IMR-90 (cell line): ENCODE data around the gene OLFML1. TPM values are rescaled to one million over a fixed set of nuclear protein-coding genes. Genes with fewer than 3 reads are reported as not detected.

Experiments
- ATAC-seq: fragments of 200-7000 bp; cut with Tn5 transposase; 2 replicates; pipeline ENCODE4 v1.9.1; 2020; ENCODE audit warnings: low read depth, mild to moderate bottlenecking, moderate library complexity
- BruUV-seq: library from RNA; stranded (reverse); fragments of 400-500 nt; replicated peaks from 2 replicates; lab custom pipeline; 2021; lab: Mats Ljungman, UMichigan
- CTCF ChIA-PET: fragments of 300-600 bp; formaldehyde crosslinking; extraction: SDS; loops from one replicate; lab custom pipeline; 2021; ENCODE audit warnings: antibody characterized with exemption; lab: Yijun Ruan, JAX
- POLR2A ChIA-PET: fragments of 300-600 bp; sonication (Branson Sonifier 250); formaldehyde crosslinking; loops from one replicate; lab custom pipeline; 2022; ENCODE audit warnings: antibody characterized with exemption; ENCODE audit not compliant: unreplicated experiment; lab: Charles Lee
- DNase-seq: peaks from one replicate; pipeline ENCODE4 v3.0.0; 2013
- H2AFZ ChIP-seq: replicated peaks from 2 replicates; pipeline ENCODE3; 2013; ENCODE audit warnings: low read length, mild to moderate bottlenecking; ENCODE audit not compliant: poor library complexity
- H2AK5ac ChIP-seq: 2 replicates; pipeline ENCODE4 v1.6.1; 2013; ENCODE audit warnings: low read depth, low read length, inconsistent platforms
- H2AK9ac ChIP-seq: replicated peaks from 2 replicates; pipeline ENCODE3; 2013; ENCODE audit warnings: mild to moderate bottlenecking, low read depth, low read length, moderate library complexity; ENCODE audit not compliant: poor library complexity
- H2BK120ac ChIP-seq: 2 replicates; pipeline ENCODE4 v1.6.1; 2013; ENCODE audit warnings: low read depth, low read length, inconsistent platforms
- H2BK15ac ChIP-seq: 3 replicates; pipeline ENCODE4 v1.6.1; 2013; ENCODE audit warnings: low read depth, low read length, inconsistent platforms
- H2BK20ac ChIP-seq: 2 replicates; pipeline ENCODE4 v1.6.1; 2013; ENCODE audit warnings: low read depth, mild to moderate bottlenecking, inconsistent platforms, low read length, moderate library complexity
- H2BK5ac ChIP-seq: 2 replicates; pipeline ENCODE4 v1.6.1; 2013; ENCODE audit warnings: mild to moderate bottlenecking, low read depth, low read length, inconsistent platforms; ENCODE audit not compliant: poor library complexity, severe bottlenecking
- H3K14ac ChIP-seq: replicated peaks from 2 replicates; pipeline ENCODE4 v1.6.1; 2013; ENCODE audit warnings: low read depth, low read length, inconsistent platforms
- H3K18ac ChIP-seq: 2 replicates; pipeline ENCODE4 v1.6.1; 2013; ENCODE audit warnings: low read depth, low read length, control low read depth
- H3K23ac ChIP-seq: 2 replicates; pipeline ENCODE4 v1.6.1; 2013; ENCODE audit warnings: low read depth, low read length, inconsistent platforms
- H3K27ac ChIP-seq: 2 replicates; pipeline ENCODE4 v1.5.1; 2013; ENCODE audit warnings: mild to moderate bottlenecking, control low read depth, low read length; ENCODE audit not compliant: insufficient read depth
- H3K27me3 ChIP-seq: 2 replicates; pipeline ENCODE4 v1.6.1; 2013; ENCODE audit warnings: low read length; ENCODE audit not compliant: control insufficient read depth, insufficient read depth
- H3K36me3 ChIP-seq: 2 replicates; pipeline ENCODE4 v1.6.1; 2013; ENCODE audit warnings: low read length, mixed read lengths; ENCODE audit not compliant: control insufficient read depth, insufficient read depth
- H3K4ac ChIP-seq: 2 replicates; pipeline ENCODE4 v1.6.1; 2013; ENCODE audit warnings: low read depth, low read length, inconsistent platforms
- H3K4me1 ChIP-seq: 2 replicates; pipeline ENCODE4 v1.6.1; 2013; ENCODE audit warnings: low read length, mixed read lengths; ENCODE audit not compliant: control insufficient read depth, insufficient read depth
- H3K4me2 ChIP-seq: 2 replicates; pipeline ENCODE4 v1.6.1; 2013; ENCODE audit warnings: low read depth, mild to moderate bottlenecking, control low read depth, low read length, moderate library complexity
- H3K4me3 ChIP-seq: 2 replicates; pipeline ENCODE4 v1.5.1; 2013; ENCODE audit warnings: low read depth, mild to moderate bottlenecking, control low read depth, low read length, moderate library complexity; ENCODE audit not compliant: insufficient read depth
- H3K56ac ChIP-seq: 2 replicates; pipeline ENCODE4 v1.6.1; 2013; ENCODE audit warnings: low read length, inconsistent platforms; ENCODE audit not compliant: insufficient read depth; ENCODE audit errors: extremely low read depth
- H3K79me1 ChIP-seq, 2 experiments: 2 replicates each; pipeline ENCODE4 v1.6.1; 2013; ENCODE audit warnings: low read length in 2 of 2, inconsistent platforms in 1 of 2, low read depth in 1 of 2
- H3K9ac ChIP-seq: 2 replicates; pipeline ENCODE4 v1.6.1; 2013; ENCODE audit warnings: low read depth, low read length, control low read depth
- H3K9me1 ChIP-seq: 2 replicates; pipeline ENCODE4 v1.6.1; 2013; ENCODE audit warnings: low read length, inconsistent platforms; ENCODE audit not compliant: insufficient read depth
- H3K9me3 ChIP-seq: 2 replicates; pipeline ENCODE4 v1.6.1; 2013; ENCODE audit warnings: low read length; ENCODE audit not compliant: control insufficient read depth, insufficient read depth
- H4K20me1 ChIP-seq: 2 replicates; pipeline ENCODE4 v1.6.1; 2013; ENCODE audit warnings: low read length, inconsistent platforms; ENCODE audit not compliant: insufficient read depth
- H4K5ac ChIP-seq: 2 replicates; pipeline ENCODE4 v1.6.1; 2013; ENCODE audit warnings: mild to moderate bottlenecking, low read depth, low read length, control low read depth
- H4K8ac ChIP-seq, 2 experiments: 2 replicates each; pipeline ENCODE4 v1.6.1; 2013; ENCODE audit warnings: low read depth in 2 of 2, low read length in 2 of 2, control low read depth in 1 of 2, inconsistent platforms in 1 of 2
- H4K91ac ChIP-seq: 2 replicates; pipeline ENCODE4 v1.6.1; 2013; ENCODE audit warnings: low read depth, low read length, inconsistent platforms; ENCODE audit not compliant: insufficient read depth
- BHLHE40 ChIP-seq: fragments of 150-350 bp; IDR thresholded peaks from 2 replicates; pipeline ENCODE4 v1.6.1; 2016; ENCODE audit warnings: mild to moderate bottlenecking, low read depth, low read length
- CEBPB ChIP-seq: IDR thresholded peaks from 2 replicates; pipeline ENCODE4 v1.6.1; 2012; ENCODE audit warnings: low read depth, low read length, improper control_type of control experiment
- CHD1 ChIP-seq: IDR thresholded peaks from 2 replicates; pipeline ENCODE4 v1.6.1; 2012; ENCODE audit warnings: low read depth, low read length, improper control_type of control experiment
- FOS ChIP-seq: fragments of 150-350 bp; IDR thresholded peaks from 2 replicates; pipeline ENCODE4 v1.6.1; 2016; ENCODE audit warnings: low read depth, low read length
- MAZ ChIP-seq: IDR thresholded peaks from 2 replicates; pipeline ENCODE4 v1.6.1; 2012; ENCODE audit warnings: low read depth, mild to moderate bottlenecking, low read length, improper control_type of control experiment, moderate library complexity, borderline replicate concordance
- MXI1 ChIP-seq: IDR thresholded peaks from 2 replicates; pipeline ENCODE4 v1.6.1; 2012; ENCODE audit warnings: low read depth, mild to moderate bottlenecking, low read length, moderate library complexity, borderline replicate concordance
- NFE2L2 ChIP-seq: fragments of 150-350 bp; IDR thresholded peaks from 2 replicates; pipeline ENCODE4 v1.6.1; 2016; ENCODE audit warnings: low read depth, mild to moderate bottlenecking, low read length
- POLR2A ChIP-seq: IDR thresholded peaks from 2 replicates; pipeline ENCODE4 v1.6.1; 2012; ENCODE audit warnings: mild to moderate bottlenecking, low read depth, low read length
- RCOR1 ChIP-seq: IDR thresholded peaks from 2 replicates; pipeline ENCODE4 v1.6.1; 2012; ENCODE audit warnings: mild to moderate bottlenecking, low read length, improper control_type of control experiment; ENCODE audit not compliant: insufficient replicate concordance
- RFX5 ChIP-seq: IDR thresholded peaks from 2 replicates; pipeline ENCODE4 v1.8.0; 2012; ENCODE audit warnings: low read depth, mild to moderate bottlenecking, low read length, moderate library complexity
- SMC3 ChIP-seq: fragments of 150-350 bp; IDR thresholded peaks from 2 replicates; pipeline ENCODE4 v1.6.1; 2016; ENCODE audit warnings: low read depth, mild to moderate bottlenecking, antibody characterized with exemption, low read length, moderate library complexity
- WGBS, 2 experiments: methylation state at CpG; one replicate each; pipeline versions ENCODE4 v1.1.5 to v1.1.7; 2013; ENCODE audit warnings: missing lambda C conversion rate in 2 of 2; ENCODE audit not compliant: insufficient read length in 1 of 2; ENCODE audit errors: extremely low coverage in 2 of 2; 5-methylcytosine and 5-hydroxymethylcytosine counted together
- dilution Hi-C: fragments of 300-500 bp; cut with HindIII; formaldehyde crosslinking; loops from one replicate; pipeline ENCODE4 v1.14.3; 2018; ENCODE audit warnings: low sequenced_read_pairs; ENCODE audit not compliant: unreplicated experiment
- in situ Hi-C: fragments of 300-500 bp; cut with MboI; formaldehyde crosslinking; loops from 3 replicates; pipeline ENCODE4 v1.14.3; 2019; ENCODE audit warnings: low sequenced_read_pairs, inconsistent platforms, mixed read lengths
- intact Hi-C: fragments of 100-400 bp; cut with micrococcal nuclease; formaldehyde crosslinking; loops from 2 replicates; pipeline ENCODE4 v1.10.0; 2022
- polyA plus RNA-seq, 3 experiments: library from polyadenylated mRNA; depleted of rRNA; stranded (reverse); fragments of >200 nt; gene quantifications; 2 replicates each; pipeline ENCODE4 v1.2.3, GENCODE V29; 2012; ENCODE audit warnings: low replicate concordance in 1 of 3
- total RNA-seq: library from RNA; depleted of rRNA; stranded (reverse); fragments of >200 nt; gene quantifications from 2 replicates; pipeline ENCODE4 v1.2.3, GENCODE V29; 2012
- TF ChIP-seq, protein P1 (sequence below): fragments of 150-350 bp; IDR thresholded peaks from 2 replicates; pipeline ENCODE4 v1.6.1; 2017; ENCODE audit warnings: mild to moderate bottlenecking, antibody characterized with exemption, low read length, low read depth
- TF ChIP-seq, protein P2 (sequence below): fragments of 150-350 bp; IDR thresholded peaks from 2 replicates; pipeline ENCODE4 v1.6.1; 2016; ENCODE audit warnings: low read depth, mild to moderate bottlenecking, low read length, moderate library complexity, borderline replicate concordance

The OLFML1 gene
- total and polyA plus RNA-seq, 2 of the 4 experiments (the other 2 are of a cell fraction) = 0.10 to 0.18 TPM

DNA sequence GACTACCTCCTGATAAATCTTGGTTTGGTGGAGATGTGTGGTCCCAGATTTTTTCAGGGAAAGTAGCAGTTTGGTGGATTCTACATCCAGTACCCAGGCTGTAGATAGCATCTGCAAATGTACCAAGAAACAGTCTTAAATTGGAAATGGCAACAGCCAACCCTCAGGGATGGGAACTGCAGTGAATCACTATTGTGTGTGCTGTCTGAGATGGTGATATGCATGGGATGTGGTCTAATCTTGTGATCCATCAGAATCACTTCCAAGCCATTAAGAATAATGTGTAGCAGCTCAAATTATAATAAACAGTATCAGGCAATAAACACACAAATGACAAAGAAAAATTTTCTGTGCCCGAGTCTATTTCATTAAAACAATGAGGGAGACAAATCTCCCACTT, 3.4 kb downstream of the OLFML1 start:
- H2AK9ac ChIP-seq = no peak overlapping the region
- ChIA-PET CTCF (no interaction called here), POLR2A (no interaction called here)
- WGBS, 2 experiments = no CpG with 5 or more reads among the region's 1 CpG
- H3K36me3 ChIP-seq = no peaks in the 10 kb centered on the region
- no peak overlapping the region for H3K14ac ChIP-seq
- H2AFZ ChIP-seq = no peak overlapping the region
- H3K4me2 ChIP-seq = no peak overlapping the region
- H2AK5ac ChIP-seq = no peak overlapping the region
- in situ Hi-C loops = no loop called here
- TF ChIP-seq POLR2A (no peak), MXI1 (no peak), MAZ (no peak), FOS (no peak), RCOR1 (no peak), CHD1 (no peak), NFE2L2 (no peak), SMC3 (no peak), BHLHE40 (no peak), RFX5 (no peak), CEBPB (no peak)
- TF ChIP-seq, protein P1, sequence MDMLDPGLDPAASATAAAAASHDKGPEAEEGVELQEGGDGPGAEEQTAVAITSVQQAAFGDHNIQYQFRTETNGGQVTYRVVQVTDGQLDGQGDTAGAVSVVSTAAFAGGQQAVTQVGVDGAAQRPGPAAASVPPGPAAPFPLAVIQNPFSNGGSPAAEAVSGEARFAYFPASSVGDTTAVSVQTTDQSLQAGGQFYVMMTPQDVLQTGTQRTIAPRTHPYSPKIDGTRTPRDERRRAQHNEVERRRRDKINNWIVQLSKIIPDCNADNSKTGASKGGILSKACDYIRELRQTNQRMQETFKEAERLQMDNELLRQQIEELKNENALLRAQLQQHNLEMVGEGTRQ = no peak
- TF ChIP-seq, protein P2, sequence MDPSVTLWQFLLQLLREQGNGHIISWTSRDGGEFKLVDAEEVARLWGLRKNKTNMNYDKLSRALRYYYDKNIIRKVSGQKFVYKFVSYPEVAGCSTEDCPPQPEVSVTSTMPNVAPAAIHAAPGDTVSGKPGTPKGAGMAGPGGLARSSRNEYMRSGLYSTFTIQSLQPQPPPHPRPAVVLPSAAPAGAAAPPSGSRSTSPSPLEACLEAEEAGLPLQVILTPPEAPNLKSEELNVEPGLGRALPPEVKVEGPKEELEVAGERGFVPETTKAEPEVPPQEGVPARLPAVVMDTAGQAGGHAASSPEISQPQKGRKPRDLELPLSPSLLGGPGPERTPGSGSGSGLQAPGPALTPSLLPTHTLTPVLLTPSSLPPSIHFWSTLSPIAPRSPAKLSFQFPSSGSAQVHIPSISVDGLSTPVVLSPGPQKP = no peak
- H2BK15ac ChIP-seq = no peak overlapping the region
- intact Hi-C loops = no loop called here
- H2BK5ac ChIP-seq = no peak overlapping the region
- H4K5ac ChIP-seq = no peak overlapping the region
- H3K4me1 ChIP-seq = no peaks in the 10 kb centered on the region
- no peak overlapping the region for H4K91ac ChIP-seq
- no peak overlapping the region for H3K23ac ChIP-seq
- no peak for ATAC-seq
- H3K27ac ChIP-seq = no peak overlapping the region
- no peak overlapping the region for H2BK120ac ChIP-seq
- no peaks in the 10 kb centered on the region for H3K9me1 ChIP-seq
- H2BK20ac ChIP-seq = no peak overlapping the region
- H3K9ac ChIP-seq = no peak overlapping the region
- dilution Hi-C loops = no loop called here
- no peak for DNase-seq
- H4K20me1 ChIP-seq = no peaks in the 10 kb centered on the region
- H3K18ac ChIP-seq = no peak overlapping the region
- no peaks in the 10 kb centered on the region for H3K79me1 ChIP-seq
- H3K27me3 ChIP-seq = peaks cover 3% of the 10 kb centered on the region; the same call in 1 of the 2 replicates
- no TSS peak for BruUV-seq
- H3K9me3 ChIP-seq = no peaks in the 10 kb centered on the region
- no peak overlapping the region for H3K4me3 ChIP-seq
- no peak overlapping the region for H4K8ac ChIP-seq
- no peak overlapping the region for H3K56ac ChIP-seq
- H3K4ac ChIP-seq = no peak overlapping the region
